HUDEP-2 (cell line): ENCODE results near the gene PBX2.
"Not testable (repeated sequence)": the region's sequence is repeated elsewhere in the genome, so short reads cannot be mapped to it uniquely, and the experiment has no call there.

Experiments
- DNase-seq, 76 experiments: peaks; one replicate each; lab custom pipeline; 2025; ENCODE audit not compliant: unreplicated experiment in 76 of 76; lab: John Stamatoyannopoulos, UW

Gene PBX2

GRCh38 chr6:32203426-32204267 is 13.6 kb upstream of the PBX2 start:
- DNase-seq: no peak

- DNase-seq: no peak
Measured at GRCh38 chr6:32202186-32202585, 12.2 kb upstream of the PBX2 start.

DNA sequence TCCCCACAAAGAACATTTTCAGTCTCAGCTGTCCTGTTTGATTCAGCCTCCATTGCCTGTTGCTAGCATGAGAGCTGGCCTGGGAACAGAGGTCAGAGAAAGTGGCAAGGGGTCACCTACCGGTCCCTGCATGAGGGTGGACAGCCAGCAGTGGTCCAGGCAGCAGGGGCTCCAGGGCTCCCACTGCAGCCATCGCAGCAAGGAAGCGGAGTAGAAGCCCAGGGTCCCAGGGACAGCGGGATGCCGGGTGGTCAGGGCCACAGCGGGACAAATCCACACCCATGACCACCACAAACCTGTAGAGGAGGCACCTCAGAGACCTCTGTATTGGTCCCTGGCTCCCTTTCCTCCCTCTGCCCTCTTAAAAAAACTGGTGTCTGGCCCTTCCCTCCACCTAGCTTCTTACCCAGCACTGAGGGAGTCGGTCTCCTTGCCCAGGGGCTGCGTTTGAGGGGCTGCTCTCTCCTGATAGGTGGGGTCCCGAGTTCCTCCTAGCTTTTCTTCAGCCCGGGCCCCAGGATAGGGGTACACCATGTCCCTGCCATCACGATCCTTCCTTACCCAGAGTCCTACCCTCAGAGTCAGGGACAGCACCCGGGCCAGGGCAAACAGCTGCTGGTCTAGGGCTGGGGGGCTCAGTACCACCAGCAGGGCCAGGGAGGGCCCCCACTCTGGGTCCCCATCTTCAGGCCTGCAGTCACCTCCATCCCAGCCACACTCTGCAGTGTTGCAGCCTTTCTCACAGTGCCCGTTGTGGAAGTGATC is 10.9 kb upstream of the PBX2 start:
- no peak for DNase-seq

DNA sequence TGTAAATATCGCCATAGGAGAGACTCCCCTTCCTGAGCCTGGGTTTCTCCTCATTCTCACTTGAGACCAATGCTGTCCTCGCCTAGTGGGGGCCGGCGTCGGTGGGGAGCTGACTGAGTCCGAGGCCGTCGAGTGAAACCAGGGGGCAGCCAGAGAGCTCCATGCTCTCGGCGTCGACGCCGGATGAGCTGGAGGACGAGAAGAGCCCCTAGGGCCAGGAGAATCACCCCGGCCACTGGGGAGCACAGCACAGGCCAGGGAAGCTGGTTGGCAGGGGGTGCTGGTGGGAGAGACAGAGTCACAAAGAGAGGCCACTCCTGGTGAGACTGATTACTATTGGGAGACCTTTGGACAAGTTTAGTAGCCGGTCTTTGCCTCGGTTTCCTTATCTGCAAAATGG is 8.9 kb upstream of the PBX2 start:
- DNase-seq: no peak

DNA sequence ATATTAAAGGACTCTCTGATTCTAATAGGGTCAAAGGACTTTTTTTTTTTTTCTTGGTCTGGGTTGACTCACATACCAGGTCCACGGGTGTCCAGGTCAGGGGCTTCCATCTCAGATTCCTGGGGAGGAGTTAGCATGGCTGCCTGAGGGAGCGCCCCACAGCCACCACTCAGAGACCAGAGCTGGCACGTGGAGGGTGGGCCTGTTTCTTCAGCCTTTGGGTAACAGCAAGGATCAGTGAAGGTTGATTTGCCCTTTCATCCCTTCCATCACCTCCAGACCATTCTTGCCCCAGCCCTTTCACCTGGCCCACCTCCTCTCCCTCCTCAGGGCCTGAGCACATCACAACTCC is 8.3 kb upstream of the PBX2 start:
- no peak for DNase-seq

GRCh38 chr6:32196682-32197616 is 6.9 kb upstream of the PBX2 start:
- DNase-seq: peak in 15 of 76 experiments; percentile 16 to 50 (median 32)

- peak in 52 of 76 experiments; percentile 25 to 98 (median 57) for DNase-seq
Measured at GRCh38 chr6:32195902-32196681, 6.1 kb upstream of the PBX2 start.

- DNase-seq: peak in 75 of 76 experiments; percentile 98 to 100 (median 100)
Measured at GRCh38 chr6:32195652-32195901, 5.6 kb upstream of the PBX2 start.

- peak in 51 of 76 experiments; percentile 14 to 78 (median 51) for DNase-seq
Measured at GRCh38 chr6:32194825-32195651, 5.0 kb upstream of the PBX2 start.

DNA sequence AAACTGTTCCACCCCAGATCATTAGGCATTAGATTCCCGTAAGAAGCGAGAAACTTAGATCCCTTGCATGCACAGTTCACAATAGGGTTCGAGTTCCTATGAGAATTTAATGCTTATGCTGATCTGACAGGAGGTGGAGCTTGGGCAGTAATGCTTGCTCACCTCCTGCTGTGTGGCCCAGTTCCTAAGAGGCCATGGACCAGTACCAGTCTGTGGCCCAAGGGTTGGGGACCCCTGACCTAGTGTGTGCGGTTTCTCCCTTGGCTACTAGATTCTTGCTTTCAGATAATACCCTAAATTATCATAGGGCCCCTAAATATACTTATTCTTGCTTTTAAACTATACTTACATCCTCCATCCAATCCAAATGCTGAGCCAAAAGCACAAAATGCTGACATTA is 4.4 kb upstream of the PBX2 start:
- no peak for DNase-seq

DNA sequence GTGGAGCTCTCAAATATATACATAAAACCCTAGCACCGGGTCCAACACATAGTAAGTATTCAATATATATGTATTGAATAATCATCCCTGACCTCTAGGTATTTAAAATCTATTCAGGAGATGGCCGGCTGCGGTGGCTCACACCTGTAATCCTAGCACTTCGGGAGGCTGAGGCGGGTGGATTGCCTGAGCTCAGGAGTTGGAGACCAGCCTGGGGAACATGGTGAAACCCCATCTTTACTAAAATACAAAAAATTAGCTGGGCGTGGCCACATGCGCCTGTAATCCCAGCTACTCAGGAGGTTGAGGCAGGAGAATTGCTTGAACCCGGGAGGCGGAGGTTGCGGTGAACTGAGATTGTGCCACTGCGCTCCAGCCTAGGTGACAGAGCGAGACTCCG is 3.1 kb upstream of the PBX2 start:
- not testable (repeated sequence) for DNase-seq

GRCh38 chr6:32192608-32193039 is 2.6 kb upstream of the PBX2 start, which contains the start of gene GPSM3:
GPSM3 (minus strand) TSS chr6:32192643; CDS start chr6:32192513, 130 bp downstream.
- DNase-seq: peak in 12 of 76 experiments; percentile 17 to 47 (median 28)

DNA sequence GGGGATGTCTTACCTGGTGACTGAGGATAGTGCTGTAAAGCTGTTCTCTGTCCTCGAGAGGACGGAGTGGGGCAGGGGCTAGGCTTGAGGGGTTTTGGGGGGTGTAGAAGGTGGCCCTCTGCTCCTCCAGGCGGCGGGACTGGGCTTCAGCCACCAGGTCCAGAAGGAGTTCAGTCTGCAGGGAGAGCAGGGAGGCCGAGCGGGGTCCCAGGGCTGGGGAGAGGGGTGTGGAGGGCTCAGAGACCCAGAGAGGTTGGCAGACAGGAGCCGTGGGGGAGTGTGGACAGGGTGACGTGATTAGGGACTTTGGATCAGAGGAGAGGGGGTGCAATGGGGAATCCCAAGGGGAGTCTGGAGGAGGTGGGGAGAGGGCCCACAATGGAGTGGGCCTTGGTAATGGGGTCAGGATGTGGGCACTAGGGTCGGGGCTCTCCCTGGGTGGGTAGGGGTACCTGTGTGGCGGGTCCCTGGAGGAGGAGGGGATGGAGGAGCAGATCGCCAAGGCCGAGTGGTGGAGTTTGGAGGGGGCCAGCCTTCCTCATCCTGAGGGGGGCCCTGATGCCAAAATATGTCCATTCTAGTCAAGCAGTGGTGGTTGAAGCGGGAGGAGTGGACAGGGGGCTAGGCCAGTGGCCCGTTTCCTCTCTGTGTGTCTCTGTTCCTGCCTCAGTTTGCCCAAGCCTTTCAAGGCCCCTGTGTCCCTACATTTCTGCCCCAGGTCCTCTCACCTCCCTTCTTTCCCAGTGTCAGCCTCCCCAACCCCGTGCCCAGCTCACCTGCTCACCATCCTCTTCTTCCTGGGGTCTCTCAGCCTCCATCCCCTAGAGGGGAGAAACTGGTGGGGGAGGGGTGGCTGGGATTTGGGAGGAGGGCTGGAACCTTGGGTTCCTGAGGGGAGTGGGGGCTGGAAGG is 1.9 kb upstream of the PBX2 start:
- DNase-seq: no peak

GRCh38 chr6:32190911-32191677 is 1.1 kb upstream of the PBX2 start:
- DNase-seq: no peak

DNA sequence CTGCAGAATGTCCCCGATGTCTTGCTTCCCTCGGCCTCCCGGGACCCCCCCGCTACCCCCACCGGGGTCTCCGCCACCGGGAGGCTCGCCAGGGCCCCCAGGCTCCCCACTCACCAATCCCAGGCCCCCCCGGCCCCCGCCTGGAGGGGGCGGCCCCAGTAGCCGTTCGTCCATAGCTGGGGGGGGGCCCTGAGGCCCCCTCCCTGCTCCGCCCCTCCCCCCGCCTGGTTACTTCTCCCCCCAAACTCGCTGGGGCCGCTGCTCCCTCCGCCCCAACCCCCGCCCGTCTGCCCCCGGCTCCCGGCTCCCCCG is 304 bp downstream of the PBX2 start:
- no peak for DNase-seq

DNA sequence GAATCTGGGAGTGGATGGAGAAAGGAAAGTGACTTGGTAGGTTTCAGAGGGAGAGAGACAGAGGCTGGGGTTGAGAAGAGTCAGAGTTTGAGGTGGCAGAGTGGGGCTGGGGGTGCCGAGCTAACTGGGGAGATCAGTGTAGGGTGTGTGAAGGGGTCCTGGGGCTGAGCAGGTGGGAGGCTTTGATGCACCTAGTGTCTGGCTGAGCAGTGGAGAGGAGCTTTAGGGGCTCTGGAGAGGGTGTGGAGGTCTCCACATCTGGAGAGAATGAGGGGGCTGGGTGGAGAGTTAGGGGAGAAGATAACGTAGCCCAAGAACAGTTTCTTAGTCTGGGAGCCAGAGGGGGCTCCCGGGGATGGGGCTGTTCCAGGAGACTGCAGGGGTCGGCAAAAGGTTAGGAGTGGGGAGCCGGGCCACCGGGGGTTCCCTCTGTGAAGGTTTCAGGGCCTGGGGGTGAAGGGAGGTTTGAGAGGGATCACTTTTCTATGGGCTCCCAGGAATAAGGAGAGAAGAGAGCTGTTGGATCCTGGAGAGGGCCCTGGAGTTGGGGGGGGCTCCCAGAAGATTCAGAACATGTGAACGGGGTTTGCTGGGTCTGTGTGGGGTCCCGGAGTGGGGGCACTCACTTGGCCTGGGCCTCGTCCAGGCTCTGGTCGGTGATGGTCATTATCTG is 797 bp downstream of the PBX2 start:
- peak in 1 of 76 experiments; percentile 49 for DNase-seq

- peak in 1 of 76 experiments; percentile 36 for DNase-seq
Measured at GRCh38 chr6:32188381-32189068, 1.5 kb downstream of the PBX2 start.
